CD14-positive monocyte (primary cell): ENCODE results near the gene CNOT2. TPM values are rescaled to one million over a fixed set of nuclear protein-coding genes. Genes with fewer than 3 reads are reported as not detected.

ENCODE experiments used
- DNase-seq, 3 donors: peaks; one replicate each; pipeline ENCODE4 v3.0.0-alpha.2; 2011 to 2022
- H2AFZ ChIP-seq: 2 replicates; pipeline ENCODE4 v1.6.0; 2012; ENCODE audit warnings: mild to moderate bottlenecking, low read depth, low read length, inconsistent platforms; ENCODE audit not compliant: insufficient read depth, poor library complexity, severe bottlenecking
- H3K27ac ChIP-seq, 2 donors: 1 replicate in 1 of 2; 2 replicates in 1 of 2; pipeline ENCODE4 v1.5.1; 2012 to 2013; ENCODE audit warnings: low read length in 2 of 2, control low read depth in 1 of 2, inconsistent platforms in 1 of 2, low read depth in 1 of 2, mild to moderate bottlenecking in 1 of 2
- H3K27me3 ChIP-seq, 2 donors: one replicate each; pipeline versions ENCODE4 v1.6.0 to v1.6.1; 2011 to 2013; ENCODE audit warnings: low read length in 2 of 2; ENCODE audit not compliant: control insufficient read depth in 2 of 2, insufficient read depth in 2 of 2
- H3K36me3 ChIP-seq, 2 donors: replicated peaks in 1 of 2; 1 replicate in 1 of 2; 2 replicates in 1 of 2; pipeline versions ENCODE4 v1.5.1 to v1.6.1; 2012 to 2013; ENCODE audit warnings: low read length in 2 of 2, control low read depth in 1 of 2, inconsistent platforms in 1 of 2, mild to moderate bottlenecking in 1 of 2; ENCODE audit not compliant: insufficient read depth in 2 of 2, control insufficient read depth in 1 of 2
- H3K4me1 ChIP-seq, 2 donors: 1 replicate in 1 of 2; 2 replicates in 1 of 2; pipeline versions ENCODE4 v1.5.1 to v1.6.1; 2012 to 2013; ENCODE audit warnings: low read length in 2 of 2, control low read depth in 1 of 2, inconsistent platforms in 1 of 2, mild to moderate bottlenecking in 1 of 2, moderate library complexity in 1 of 2; ENCODE audit not compliant: insufficient read depth in 2 of 2, control insufficient read depth in 1 of 2
- H3K4me2 ChIP-seq: replicated peaks from 2 replicates; pipeline ENCODE3; 2012; ENCODE audit warnings: low read length, moderate library complexity, mild to moderate bottlenecking; ENCODE audit not compliant: poor library complexity, severe bottlenecking; ENCODE audit errors: extremely low read depth
- H3K4me3 ChIP-seq, 3 experiments: fragments of 200-600 bp in 1 of 3; sonication (generic) in 1 of 3; replicated peaks in 1 of 3; 1 replicate in 2 of 3; 2 replicates in 1 of 3; pipeline ENCODE4 v1.5.1; 2011 to 2013; ENCODE audit warnings: low read length in 3 of 3, mild to moderate bottlenecking in 3 of 3, control low read depth in 2 of 3, low read depth in 2 of 3, inconsistent platforms in 1 of 3, moderate library complexity in 1 of 3
- H3K79me2 ChIP-seq: 2 replicates; pipeline ENCODE4 v1.6.0; 2012; ENCODE audit warnings: mild to moderate bottlenecking, control low read depth, inconsistent platforms, low read length, moderate library complexity; ENCODE audit not compliant: insufficient read depth
- H3K9ac ChIP-seq: 2 replicates; pipeline ENCODE4 v1.6.0; 2017; ENCODE audit warnings: low read length, mild to moderate bottlenecking; ENCODE audit not compliant: insufficient read depth, poor library complexity, severe bottlenecking
- H3K9me3 ChIP-seq, 2 donors: replicated peaks in 1 of 2; 1 replicate in 1 of 2; 2 replicates in 1 of 2; pipeline versions ENCODE4 v1.5.1 to v1.6.1; 2012 to 2013; ENCODE audit warnings: low read length in 2 of 2, control low read depth in 1 of 2; ENCODE audit not compliant: control insufficient read depth in 1 of 2, insufficient read depth in 1 of 2
- H4K20me1 ChIP-seq: 2 replicates; pipeline ENCODE4 v1.6.0; 2012; ENCODE audit warnings: mild to moderate bottlenecking, low read length, control low read depth, moderate library complexity; ENCODE audit not compliant: insufficient read depth
- H3K27ac Mint-ChIP-seq, 7 donors: one replicate each; pipeline ENCODE4 v1.8.0; 2020; ENCODE audit warnings: mild to moderate bottlenecking in 7 of 7, mixed read lengths in 7 of 7, moderate library complexity in 6 of 7, inconsistent platforms in 2 of 7
- H3K27me3 Mint-ChIP-seq, 3 donors: one replicate each; pipeline ENCODE4 v1.8.0; 2021 to 2022; ENCODE audit warnings: low read depth in 3 of 3, mild to moderate bottlenecking in 3 of 3, mixed read lengths in 3 of 3, moderate library complexity in 3 of 3, inconsistent platforms in 1 of 3
- H3K36me3 Mint-ChIP-seq, 2 donors: one replicate each; pipeline ENCODE4 v1.8.0; 2020; ENCODE audit warnings: mixed read lengths in 2 of 2, inconsistent platforms in 1 of 2, mild to moderate bottlenecking in 1 of 2
- H3K4me1 Mint-ChIP-seq: one replicate; pipeline ENCODE4 v1.8.0; 2020; ENCODE audit warnings: mild to moderate bottlenecking, mixed read lengths
- H3K4me3 Mint-ChIP-seq, 2 donors: one replicate each; pipeline ENCODE4 v1.8.0; 2020; ENCODE audit warnings: mild to moderate bottlenecking in 2 of 2, mixed read lengths in 2 of 2, moderate library complexity in 1 of 2
- H3K9me3 Mint-ChIP-seq, 7 donors: one replicate each; pipeline ENCODE4 v1.8.0; 2020 to 2022; ENCODE audit warnings: mixed read lengths in 7 of 7, mild to moderate bottlenecking in 6 of 7, moderate library complexity in 6 of 7, inconsistent platforms in 2 of 7
- WGBS: methylation state at CpG from one replicate; pipeline ENCODE4 v1.1.5; 2013; ENCODE audit warnings: missing lambda C conversion rate; ENCODE audit not compliant: insufficient coverage; 5-methylcytosine and 5-hydroxymethylcytosine counted together
- intact Hi-C, 2 donors: fragments of 100-400 bp; cut with micrococcal nuclease; formaldehyde crosslinking; loops; one replicate each; pipeline versions ENCODE4 v1.15.0 to v1.15.1; 2023
- polyA plus RNA-seq, 3 donors: library from polyadenylated mRNA; depleted of rRNA in 1 of 3; unstranded in 2 of 3; stranded (reverse) in 1 of 3; fragments of 300-500 nt in 2 of 3; fragments of >200 nt in 1 of 3; fragmentation: Illumina TruSeq in 2 of 3; gene quantifications; 1 replicate in 2 of 3; 2 replicates in 1 of 3; pipeline ENCODE4 v1.2.3, GENCODE V29; 2012 to 2021
- TF ChIP-seq, protein P1 (sequence below): fragments of 200-600 bp; IDR thresholded peaks from one replicate; pipeline ENCODE4 v1.8.0; 2022; ENCODE audit warnings: antibody characterized with exemption, mild to moderate bottlenecking

The CNOT2 gene
- polyA plus RNA-seq, 3 donors, result 49.8 to 77.2 (median 72.7) TPM

DNA sequence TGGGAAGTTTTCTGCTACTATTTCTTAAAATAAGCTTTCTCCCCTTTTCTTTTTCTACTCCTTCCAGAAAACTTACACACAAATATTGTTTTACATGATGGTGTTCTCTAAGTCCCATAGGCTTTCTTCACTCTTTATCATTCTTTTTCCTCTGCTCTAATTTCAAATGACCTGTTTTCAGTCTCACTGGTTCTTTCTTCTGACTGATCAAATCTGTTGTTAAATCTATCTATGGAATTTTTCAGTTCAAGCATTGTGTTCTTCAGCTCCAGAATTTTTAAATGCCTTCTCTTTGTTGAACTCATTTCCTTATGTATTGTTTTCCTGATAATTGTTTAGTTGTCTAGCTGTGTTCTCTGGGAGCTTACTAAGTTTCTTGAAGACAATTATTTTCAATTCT is 29.5 kb upstream of the CNOT2 start:
- H3K9me3 Mint-ChIP-seq, result peaks cover 24 to 60% (median 42%) of the 10 kb centered on the region in 7 donors
- peaks cover 6 to 9% of the 10 kb centered on the region in 2 donors for H3K36me3 Mint-ChIP-seq
- H3K9me3 ChIP-seq, result peaks cover 21 to 39% of the 10 kb centered on the region in 2 donors

DNA sequence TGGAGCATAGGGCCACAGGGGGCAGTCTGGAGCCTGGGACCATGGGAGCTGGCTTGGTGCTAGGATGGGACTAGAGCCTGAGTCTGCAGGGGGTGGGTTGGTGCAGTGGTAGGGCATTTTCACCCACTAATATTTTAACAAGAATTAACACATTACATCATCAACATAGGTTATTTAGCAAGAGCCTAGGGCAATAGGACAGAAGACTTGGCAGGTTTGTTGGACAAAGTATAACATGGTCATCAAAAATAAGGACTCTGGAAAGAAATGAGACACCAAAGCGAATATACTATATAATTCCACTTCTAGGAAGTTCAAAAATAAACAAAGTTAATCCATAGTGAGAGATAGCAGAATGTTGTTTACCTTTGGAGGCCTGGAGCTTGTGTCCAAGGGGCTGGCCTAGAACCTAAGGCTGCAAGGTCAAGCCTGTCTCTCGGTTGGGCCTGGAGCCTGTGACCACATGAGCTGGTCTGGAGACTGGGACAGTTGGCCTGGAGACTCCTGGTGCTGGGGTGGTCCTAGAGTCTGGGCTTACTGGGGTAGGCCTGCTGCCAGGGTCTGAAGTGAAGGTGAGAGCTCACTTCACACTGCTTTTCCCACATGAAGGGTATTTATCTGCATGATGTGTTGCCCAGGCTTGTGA is 28.1 kb upstream of the CNOT2 start:
- H4K20me1 ChIP-seq, result no peaks in the 10 kb centered on the region
- H3K36me3 Mint-ChIP-seq, result peaks cover 6 to 9% of the 10 kb centered on the region in 2 donors

More for the DNA sequence above, 29.5 kb upstream of the CNOT2 start:
- Mint-ChIP-seq H3K4me3 (no peak overlapping the region), H3K27ac (no peak overlapping the region), H3K4me1 (peaks cover 4% of the 10 kb centered on the region), H3K27me3 (peaks cover 0 to 3% (median 2%) of the 10 kb centered on the region in 3 donors)
- H3K4me2 ChIP-seq, result no peak overlapping the region
- H3K36me3 ChIP-seq, result no peaks in the 10 kb centered on the region
- no peak overlapping the region for H2AFZ ChIP-seq
- H3K4me3 ChIP-seq, result no peak overlapping the region
- H4K20me1 ChIP-seq, result no peaks in the 10 kb centered on the region
- H3K9ac ChIP-seq, result no peak overlapping the region
- H3K27me3 ChIP-seq, result no peaks in the 10 kb centered on the region
- intact Hi-C loops, result no loop called here
- DNase-seq, result no peak
- H3K4me1 ChIP-seq, result no peaks in the 10 kb centered on the region
- no peaks in the 10 kb centered on the region for H3K79me2 ChIP-seq
- TF ChIP-seq, protein P1, sequence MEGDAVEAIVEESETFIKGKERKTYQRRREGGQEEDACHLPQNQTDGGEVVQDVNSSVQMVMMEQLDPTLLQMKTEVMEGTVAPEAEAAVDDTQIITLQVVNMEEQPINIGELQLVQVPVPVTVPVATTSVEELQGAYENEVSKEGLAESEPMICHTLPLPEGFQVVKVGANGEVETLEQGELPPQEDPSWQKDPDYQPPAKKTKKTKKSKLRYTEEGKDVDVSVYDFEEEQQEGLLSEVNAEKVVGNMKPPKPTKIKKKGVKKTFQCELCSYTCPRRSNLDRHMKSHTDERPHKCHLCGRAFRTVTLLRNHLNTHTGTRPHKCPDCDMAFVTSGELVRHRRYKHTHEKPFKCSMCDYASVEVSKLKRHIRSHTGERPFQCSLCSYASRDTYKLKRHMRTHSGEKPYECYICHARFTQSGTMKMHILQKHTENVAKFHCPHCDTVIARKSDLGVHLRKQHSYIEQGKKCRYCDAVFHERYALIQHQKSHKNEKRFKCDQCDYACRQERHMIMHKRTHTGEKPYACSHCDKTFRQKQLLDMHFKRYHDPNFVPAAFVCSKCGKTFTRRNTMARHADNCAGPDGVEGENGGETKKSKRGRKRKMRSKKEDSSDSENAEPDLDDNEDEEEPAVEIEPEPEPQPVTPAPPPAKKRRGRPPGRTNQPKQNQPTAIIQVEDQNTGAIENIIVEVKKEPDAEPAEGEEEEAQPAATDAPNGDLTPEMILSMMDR, result no peak
- H3K27ac ChIP-seq, result no peak overlapping the region

More for the DNA sequence above, 28.1 kb upstream of the CNOT2 start:
- no peak for DNase-seq
- H3K4me1 Mint-ChIP-seq, result peaks cover 4% of the 10 kb centered on the region
- H3K27me3 Mint-ChIP-seq, result peaks cover 0 to 3% (median 2%) of the 10 kb centered on the region in 3 donors
- H3K4me3 ChIP-seq, result no peak overlapping the region
- no peak overlapping the region for H3K27ac ChIP-seq
- peaks cover 17 to 49% (median 31%) of the 10 kb centered on the region in 7 donors for H3K9me3 Mint-ChIP-seq
- no peaks in the 10 kb centered on the region for H3K36me3 ChIP-seq
- no peak overlapping the region for H3K9ac ChIP-seq
- no peak overlapping the region for H3K4me3 Mint-ChIP-seq
- H3K27me3 ChIP-seq, result no peaks in the 10 kb centered on the region
- intact Hi-C loops, result no loop called here
- WGBS, result 83% methylated on average over 1 of the region's 2 CpGs
- peaks cover 21 to 25% of the 10 kb centered on the region in 2 donors for H3K9me3 ChIP-seq
- TF ChIP-seq, protein P1, result no peak
- H2AFZ ChIP-seq, result no peak overlapping the region
- no peak overlapping the region for H3K27ac Mint-ChIP-seq
- H3K79me2 ChIP-seq, result no peaks in the 10 kb centered on the region
- no peaks in the 10 kb centered on the region for H3K4me1 ChIP-seq
- H3K4me2 ChIP-seq, result no peak overlapping the region
